HUES6 (cell line): ENCODE data around the gene CHRNB1.
"Not testable (repeated sequence)": the region's sequence is repeated elsewhere in the genome, so short reads cannot be mapped to it uniquely, and the experiment has no call there.

Experiments
- H3K27ac ChIP-seq: 2 replicates; pipeline ENCODE4 v1.7.0; 2013; ENCODE audit warnings: low read depth, mild to moderate bottlenecking, low read length, inconsistent platforms
- H3K27me3 ChIP-seq: 2 replicates; pipeline ENCODE4 v1.6.1; 2013; ENCODE audit warnings: low read length; ENCODE audit not compliant: control insufficient read depth, insufficient read depth
- H3K36me3 ChIP-seq: 2 replicates; pipeline ENCODE4 v1.6.1; 2013; ENCODE audit warnings: low read length; ENCODE audit not compliant: control insufficient read depth, insufficient read depth
- H3K4me1 ChIP-seq: 2 replicates; pipeline ENCODE4 v1.6.1; 2013; ENCODE audit warnings: low read length; ENCODE audit not compliant: control insufficient read depth, insufficient read depth
- H3K4me3 ChIP-seq: 2 replicates; pipeline ENCODE4 v1.5.1; 2013; ENCODE audit warnings: low read depth, low read length
- H3K9ac ChIP-seq: one replicate; pipeline ENCODE4 v1.6.1; 2013; ENCODE audit warnings: mild to moderate bottlenecking, low read length
- H3K9me3 ChIP-seq: 2 replicates; pipeline ENCODE4 v1.6.1; 2013; ENCODE audit warnings: low read depth, low read length; ENCODE audit not compliant: control insufficient read depth, insufficient read depth

CHRNB1 gene

DNA sequence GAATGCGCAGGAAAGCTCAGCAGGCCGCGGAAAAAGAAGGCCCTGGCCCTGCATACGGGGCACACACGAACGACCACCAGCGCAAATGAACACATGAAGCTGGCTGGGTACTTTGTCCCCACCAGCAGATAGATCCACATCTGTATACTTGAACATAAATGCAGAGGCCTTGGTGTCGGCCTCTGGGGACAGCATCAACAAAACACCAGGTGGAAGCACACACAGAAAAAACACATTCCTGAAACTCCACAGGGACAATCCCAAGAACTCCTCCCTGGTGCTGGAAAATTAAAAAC lies 35.2 kb downstream of the CHRNB1 start:
- peaks cover 44% of the 10 kb centered on the region for H3K4me1 ChIP-seq
- H3K9me3 ChIP-seq: no peaks in the 10 kb centered on the region
- H3K27ac ChIP-seq: peak overlapping the region; percentile 52; the same call in 1 of the 2 replicates
- H3K9ac ChIP-seq: peak overlapping the region; percentile 92
- peak overlapping the region; percentile 81 for H3K4me3 ChIP-seq
- no peaks in the 10 kb centered on the region for H3K36me3 ChIP-seq
- H3K27me3 ChIP-seq: no peaks in the 10 kb centered on the region

DNA sequence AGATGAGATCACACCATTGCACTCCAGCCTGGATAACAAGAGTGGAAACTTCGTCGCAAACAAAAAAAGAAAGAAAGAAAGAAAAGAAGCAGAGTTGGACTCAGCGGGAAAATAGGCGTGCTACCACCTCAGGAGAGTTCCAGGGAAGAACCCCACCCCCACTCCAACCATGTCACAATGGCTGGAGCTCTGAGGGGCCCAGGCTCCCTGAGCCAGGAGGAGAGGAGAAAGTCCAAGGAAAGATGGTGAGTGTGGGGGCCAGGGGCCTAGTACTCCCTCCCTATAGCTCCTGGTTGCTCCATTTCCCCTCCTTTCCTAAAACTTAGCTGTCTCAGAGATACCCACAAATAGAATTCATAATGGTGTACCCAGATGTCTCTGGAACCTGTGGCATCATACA lies 36.4 kb downstream of the CHRNB1 start, which contains the start of gene SLC35G6:
Gene SLC35G6 (plus strand): TSS at position 172 of the 400 bp plus-strand sequence. CDS start 71 bp downstream, at position 243.
- Histone ChIP-seq H3K4me3 (0 out of 2 replicates have a peak within 1 kb of the TSS, but pooled peaks have one; percentile 81), H3K4me1 (peaks cover 44% of the 10 kb centered on the region), H3K9ac (peak within 1 kb of the TSS; percentile 92)
- H3K36me3 ChIP-seq, H3K27ac ChIP-seq, H3K27me3 ChIP-seq, H3K9me3 ChIP-seq: not testable (repeated sequence)

DNA sequence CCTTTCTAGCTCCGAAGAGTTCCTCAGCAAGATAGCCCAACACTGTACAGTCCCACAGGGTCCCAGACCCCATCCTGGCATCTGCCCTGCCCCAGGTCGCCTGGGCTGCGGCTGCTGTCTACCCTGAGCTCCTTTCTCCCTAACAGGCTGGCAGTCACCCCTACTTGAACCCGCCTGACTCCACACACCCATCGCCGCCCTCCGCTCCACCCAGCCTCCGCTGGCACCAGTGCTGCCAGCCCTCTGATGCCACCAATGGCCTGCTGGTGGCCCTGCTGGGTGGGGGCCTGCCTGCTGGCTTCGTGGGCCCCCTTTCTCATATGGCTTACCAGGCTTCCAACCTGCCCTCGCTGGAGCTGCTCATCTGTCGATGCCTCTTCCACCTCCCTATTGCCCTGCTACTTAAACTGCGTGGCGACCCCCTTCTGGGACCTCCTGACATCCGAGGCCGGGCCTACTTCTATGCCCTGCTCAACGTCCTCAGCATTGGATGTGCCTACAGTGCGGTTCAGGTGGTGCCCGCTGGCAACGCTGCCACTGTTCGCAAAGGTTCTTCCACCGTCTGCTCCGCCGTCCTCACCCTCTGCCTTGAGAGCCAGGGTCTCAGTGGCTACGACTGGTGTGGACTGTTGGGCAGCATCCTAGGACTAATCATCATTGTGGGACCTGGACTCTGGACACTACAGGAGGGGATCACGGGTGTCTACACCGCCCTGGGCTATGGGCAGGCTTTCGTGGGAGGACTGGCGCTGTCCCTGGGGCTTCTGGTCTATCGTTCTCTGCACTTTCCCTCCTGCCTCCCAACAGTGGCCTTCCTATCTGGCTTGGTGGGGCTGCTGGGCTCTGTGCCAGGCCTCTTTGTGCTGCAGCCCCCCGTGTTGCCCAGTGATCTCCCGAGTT lies 37.2 kb downstream of the CHRNB1 start:
- not testable (repeated sequence) for H3K4me3 ChIP-seq, H3K36me3 ChIP-seq, H3K27me3 ChIP-seq, H3K27ac ChIP-seq, H3K9ac ChIP-seq, H3K9me3 ChIP-seq
- peaks cover 37% of the 10 kb centered on the region for H3K4me1 ChIP-seq

DNA sequence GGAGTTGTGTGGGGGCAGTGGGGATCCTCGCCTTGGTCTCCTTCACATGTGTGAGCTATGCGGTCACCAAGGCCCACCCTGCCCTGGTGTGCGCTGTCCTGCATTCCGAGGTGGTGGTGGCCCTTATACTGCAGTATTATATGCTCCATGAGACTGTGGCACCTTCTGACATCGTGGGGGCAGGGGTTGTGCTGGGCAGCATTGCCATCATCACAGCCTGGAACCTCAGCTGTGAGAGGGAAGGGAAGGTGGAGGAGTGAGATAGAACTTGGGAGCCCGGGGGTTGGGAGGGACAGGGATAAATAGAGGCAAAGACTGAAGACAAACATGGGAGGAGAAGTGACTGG lies 37.9 kb downstream of the CHRNB1 start:
- H3K9ac ChIP-seq, H3K36me3 ChIP-seq, H3K9me3 ChIP-seq, H3K27me3 ChIP-seq, H3K27ac ChIP-seq: not testable (repeated sequence)
- peaks cover 35% of the 10 kb centered on the region for H3K4me1 ChIP-seq
- peak overlapping the region; percentile 83 for H3K4me3 ChIP-seq

DNA sequence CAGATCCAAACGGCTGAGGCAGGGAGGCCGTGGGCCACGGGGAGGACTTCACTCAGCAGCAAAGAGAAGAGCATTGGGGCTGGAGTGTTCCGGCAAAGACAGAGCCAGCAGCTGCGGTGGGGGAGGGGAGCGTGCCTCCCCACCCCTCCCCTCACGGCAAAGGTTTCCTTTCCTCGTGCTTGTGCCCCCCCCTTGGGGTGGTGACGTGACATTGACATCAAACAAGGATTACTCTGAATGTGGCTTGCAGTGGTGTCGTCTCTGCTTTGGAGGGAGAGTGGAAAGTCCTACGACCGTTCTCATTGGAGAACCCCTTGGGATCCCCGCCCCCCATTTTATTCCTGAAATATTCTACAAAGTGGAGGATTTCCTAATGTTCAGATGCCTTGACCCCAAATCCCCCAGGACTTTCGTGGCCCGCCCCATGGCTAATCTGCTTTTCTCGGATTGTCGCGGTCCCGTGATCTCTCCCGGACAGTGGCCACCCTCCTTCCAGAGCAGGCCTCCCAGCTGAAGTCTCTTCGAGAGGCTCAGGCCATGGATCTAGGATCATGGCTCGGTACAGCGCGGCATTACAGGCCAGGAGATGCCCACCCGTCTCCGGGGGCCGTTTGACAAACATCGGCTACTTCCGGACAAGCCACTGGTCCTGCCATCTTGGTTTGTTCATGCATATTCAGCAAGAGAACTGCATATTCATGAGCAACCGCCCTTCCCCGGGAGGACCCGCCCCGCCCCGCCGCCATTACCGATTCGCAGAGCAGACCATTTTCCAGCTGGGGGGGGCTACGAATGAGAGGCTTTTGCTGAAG lies 38.6 kb downstream of the CHRNB1 start:
- Histone ChIP-seq H3K4me3 (peak overlapping the region; percentile 83), H3K36me3 (no peaks in the 10 kb centered on the region), H3K27me3 (no peaks in the 10 kb centered on the region), H3K9ac (peak overlapping the region; percentile 94), H3K4me1 (peaks cover 29% of the 10 kb centered on the region), H3K9me3 (no peaks in the 10 kb centered on the region), H3K27ac (peak overlapping the region; percentile 100)

DNA sequence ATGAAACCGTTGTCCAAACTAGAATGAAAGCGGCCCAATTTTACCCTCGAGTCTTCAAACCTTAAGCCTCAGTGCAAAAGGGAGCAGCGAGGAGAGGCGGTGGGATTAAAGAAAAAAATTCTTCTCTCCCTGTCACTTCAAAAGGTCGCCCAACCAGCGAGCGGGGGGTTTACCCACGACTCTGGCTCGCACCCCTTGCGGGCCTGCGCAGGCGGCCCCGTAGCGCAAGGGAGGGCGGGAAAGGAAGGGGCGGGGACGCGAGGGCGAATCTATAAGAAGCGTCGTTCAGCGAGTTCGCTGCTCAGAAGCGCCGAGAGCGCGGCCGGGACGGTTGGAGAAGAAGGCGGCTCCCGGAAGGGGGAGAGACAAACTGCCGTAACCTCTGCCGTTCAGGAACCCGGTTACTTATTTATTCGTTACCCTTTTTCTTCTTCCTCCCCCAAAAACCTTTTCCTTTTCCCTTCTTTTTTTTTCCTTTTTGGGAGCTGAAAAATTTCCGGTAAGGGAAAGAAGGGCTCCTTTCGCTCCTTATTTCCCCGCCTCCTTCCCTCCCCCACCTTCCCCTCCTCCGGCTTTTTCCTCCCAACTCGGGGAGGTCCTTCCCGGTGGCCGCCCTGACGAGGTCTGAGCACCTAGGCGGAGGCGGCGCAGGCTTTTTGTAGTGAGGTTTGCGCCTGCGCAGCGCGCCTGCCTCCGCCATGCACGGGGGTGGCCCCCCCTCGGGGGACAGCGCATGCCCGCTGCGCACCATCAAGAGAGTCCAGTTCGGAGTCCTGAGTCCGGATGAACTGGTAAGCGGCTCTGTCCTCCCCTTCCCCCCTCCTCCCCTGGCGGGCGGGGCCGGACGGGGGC lies 39.4 kb downstream of the CHRNB1 start, which contains the start of gene POLR2A:
Gene POLR2A (plus strand): TSS at position 300 of the 852 bp plus-strand sequence.
- peaks cover 27% of the 10 kb centered on the region for H3K4me1 ChIP-seq
- H3K9ac ChIP-seq: peak within 1 kb of the TSS; percentile 94
- H3K36me3 ChIP-seq: no peaks in the 10 kb centered on the region
- H3K27me3 ChIP-seq: no peaks in the 10 kb centered on the region
- H3K27ac ChIP-seq: peak within 1 kb of the TSS; percentile 100
- peak within 1 kb of the TSS; percentile 83 for H3K4me3 ChIP-seq
- no peaks in the 10 kb centered on the region for H3K9me3 ChIP-seq

GRCh38 chr17:7484919-7485377 lies 40.1 kb downstream of the CHRNB1 start:
- Histone ChIP-seq H3K27ac (0 out of 2 replicates have a peak overlapping the region, but pooled peaks have one; percentile 100), H3K9ac (peak overlapping the region; percentile 94), H3K4me1 (peaks cover 24% of the 10 kb centered on the region), H3K4me3 (peak overlapping the region; percentile 83), H3K27me3 (no peaks in the 10 kb centered on the region), H3K9me3 (no peaks in the 10 kb centered on the region), H3K36me3 (no peaks in the 10 kb centered on the region)

DNA sequence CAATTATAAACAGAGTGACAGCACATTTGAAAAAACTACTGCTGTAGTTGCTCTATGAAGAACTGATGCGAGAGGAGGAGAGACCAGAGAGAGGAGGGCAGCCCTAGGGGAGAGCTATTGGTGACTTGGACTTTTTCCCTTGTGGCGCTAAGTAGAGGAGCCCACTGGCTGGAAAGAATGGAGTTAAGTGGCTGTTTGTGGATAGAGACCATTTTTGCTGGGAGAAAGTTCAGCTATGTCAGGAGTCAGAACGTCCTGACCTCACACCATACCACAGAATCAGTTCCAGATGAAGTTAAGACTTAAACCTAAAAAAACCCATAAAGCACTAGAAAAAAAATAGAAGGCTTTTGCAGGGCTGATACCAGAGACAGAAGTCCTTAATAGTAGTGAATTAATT lies 41.3 kb downstream of the CHRNB1 start:
- H3K9me3 ChIP-seq: no peaks in the 10 kb centered on the region
- no peak overlapping the region for H3K27ac ChIP-seq
- H3K36me3 ChIP-seq: peaks cover 7% of the 10 kb centered on the region; the same call in 1 of the 2 replicates
- peaks cover 20% of the 10 kb centered on the region; the same call in 1 of the 2 replicates for H3K4me1 ChIP-seq
- H3K27me3 ChIP-seq: no peaks in the 10 kb centered on the region
- H3K4me3 ChIP-seq: peak overlapping the region; percentile 83
- no peak overlapping the region for H3K9ac ChIP-seq

- H3K4me3 ChIP-seq: no peak overlapping the region
- no peak overlapping the region for H3K9ac ChIP-seq
- peaks cover 30% of the 10 kb centered on the region for H3K36me3 ChIP-seq
- no peak overlapping the region for H3K27ac ChIP-seq
- H3K4me1 ChIP-seq: peaks cover 11% of the 10 kb centered on the region; the same call in 1 of the 2 replicates
- no peaks in the 10 kb centered on the region for H3K9me3 ChIP-seq
- H3K27me3 ChIP-seq: no peaks in the 10 kb centered on the region
These were observed 45.3 kb downstream of the CHRNB1 start for GRCh38 chr17:7490144-7490543.

DNA sequence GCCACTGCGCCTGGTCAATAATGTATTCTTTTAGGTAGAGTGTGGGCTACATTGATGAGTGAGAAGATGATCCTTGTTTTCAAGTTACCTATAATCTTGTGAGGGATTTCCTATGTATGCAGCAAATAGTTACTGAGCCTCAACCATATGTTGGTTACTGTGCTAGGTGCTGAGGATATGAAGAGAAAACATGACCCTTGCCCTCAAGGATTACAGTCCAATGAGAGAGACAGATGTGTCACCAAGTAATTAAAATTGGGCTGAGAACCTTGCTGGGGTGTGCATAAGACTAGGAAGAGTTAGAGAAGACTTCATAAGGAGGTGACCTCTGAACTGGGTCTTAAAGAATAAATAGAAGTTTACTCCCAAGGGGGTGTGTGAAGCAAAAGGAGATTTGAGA lies 46.7 kb downstream of the CHRNB1 start:
- H3K4me3 ChIP-seq: no peak overlapping the region
- H3K27ac ChIP-seq: no peak overlapping the region
- no peaks in the 10 kb centered on the region for H3K9me3 ChIP-seq
- H3K4me1 ChIP-seq: peaks cover 5% of the 10 kb centered on the region; the same call in 1 of the 2 replicates
- H3K9ac ChIP-seq: no peak overlapping the region
- H3K27me3 ChIP-seq: no peaks in the 10 kb centered on the region
- peaks cover 44% of the 10 kb centered on the region for H3K36me3 ChIP-seq
